HCT116 (cell line): ENCODE data around the gene TLCD1. TPM values are rescaled to one million over a fixed set of nuclear protein-coding genes. Genes with fewer than 3 reads are reported as not detected.

Experiments
- ATAC-seq: fragments of 200-7000 bp; cut with Tn5 transposase; 2 replicates; pipeline ENCODE4 v1.9.1; 2020; ENCODE audit warnings: mild to moderate bottlenecking, moderate library complexity
- BruUV-seq: library from RNA; stranded (reverse); fragments of 400-500 nt; replicated peaks from 2 replicates; lab custom pipeline; 2021; lab: Mats Ljungman, UMichigan
- CTCF ChIA-PET: fragments of 300-600 bp; sonication (Branson Sonifier 250); formaldehyde crosslinking; loops from one replicate; lab custom pipeline; 2021; ENCODE audit warnings: antibody characterized with exemption; lab: Charles Lee
- POLR2A ChIA-PET: fragments of 300-600, 350-600 bp; sonication (Branson Sonifier 250); formaldehyde crosslinking; loops from one replicate; lab custom pipeline; 2021; ENCODE audit warnings: antibody characterized with exemption; lab: Charles Lee
- RAD21 ChIA-PET, 2 experiments: fragments of 300-600 bp; sonication (Branson Sonifier 250); formaldehyde crosslinking; loops; one replicate each; lab custom pipeline; 2023; ENCODE audit warnings: low total read pairs in 2 of 2; ENCODE audit not compliant: uncharacterized antibody in 2 of 2, unreplicated experiment in 2 of 2, low non-redundant PET in 1 of 2; lab: Charles Lee
- DNase-seq: peaks from one replicate; pipeline ENCODE4 v3.0.0-alpha.2; 2010; ENCODE audit warnings: low read depth, low spot score
- H2AFZ ChIP-seq: fragments of 200-600 bp; shearing (Covaris generic), sonication (generic); 2 replicates; pipeline ENCODE4 v1.6.1; 2017; ENCODE audit warnings: low read depth, mixed run types, mixed read lengths, antibody characterized with exemption, low read length; ENCODE audit not compliant: poor library complexity, severe bottlenecking
- H3K27ac ChIP-seq: 2 replicates; pipeline ENCODE4 v1.5.1; 2012; ENCODE audit warnings: low read depth, low read length
- H3K27me3 ChIP-seq: fragments of 200-600 bp; sonication (generic); 2 replicates; pipeline ENCODE4 v1.6.1; 2016; ENCODE audit warnings: mixed run types, low read length, mixed read lengths; ENCODE audit not compliant: insufficient read depth
- H3K36me3 ChIP-seq, 2 experiments: fragments of 200-500 bp in 1 of 2; fragments of 200-600 bp in 1 of 2; sonication (Bioruptor generic) in 1 of 2; sonication (generic) in 1 of 2; 2 replicates each; pipeline versions ENCODE4 v1.5.1 to v1.6.1; 2014 to 2016; ENCODE audit warnings: low read length in 2 of 2, inconsistent platforms in 1 of 2, mixed read lengths in 1 of 2, mixed run types in 1 of 2; ENCODE audit not compliant: insufficient read depth in 2 of 2, control insufficient read depth in 1 of 2
- H3K4me1 ChIP-seq, 2 experiments: fragments of 200-600 bp in 1 of 2; sonication (generic) in 1 of 2; 2 replicates each; pipeline versions ENCODE4 v1.5.1 to v1.6.1; 2012 to 2017; ENCODE audit warnings: low read length in 2 of 2, inconsistent platforms in 1 of 2, mild to moderate bottlenecking in 1 of 2, mixed read lengths in 1 of 2, mixed run types in 1 of 2, moderate library complexity in 1 of 2; ENCODE audit not compliant: insufficient read depth in 2 of 2, control insufficient read depth in 1 of 2
- H3K4me2 ChIP-seq: fragments of 200-600 bp; sonication (generic); 2 replicates; pipeline ENCODE4 v1.6.1; 2017; ENCODE audit warnings: mixed run types, low read length, mixed read lengths
- H3K4me3 ChIP-seq, 2 experiments: fragments of 200-600 bp in 1 of 2; sonication (generic) in 1 of 2; replicated peaks in 1 of 2; 2 replicates each; pipeline ENCODE4 v1.5.1; 2011 to 2016; ENCODE audit warnings: low read length in 2 of 2, control low read depth in 1 of 2, low read depth in 1 of 2, mild to moderate bottlenecking in 1 of 2, mixed read lengths in 1 of 2, mixed run types in 1 of 2
- H3K79me2 ChIP-seq: fragments of 200-600 bp; sonication (generic); 2 replicates; pipeline ENCODE4 v1.6.1; 2017; ENCODE audit warnings: mild to moderate bottlenecking, mixed run types, low read length, moderate library complexity, mixed read lengths; ENCODE audit not compliant: insufficient read depth
- H3K9ac ChIP-seq: fragments of 200-600 bp; sonication (generic); 2 replicates; pipeline ENCODE4 v1.6.1; 2016; ENCODE audit warnings: low read length, mixed read lengths
- H3K9me2 ChIP-seq: fragments of 200-600 bp; sonication (generic), shearing (Covaris generic); 2 replicates; pipeline ENCODE4 v1.6.1; 2017; ENCODE audit warnings: mixed run types, mild to moderate bottlenecking, moderate library complexity; ENCODE audit not compliant: insufficient read depth
- H3K9me3 ChIP-seq, 2 experiments: fragments of 200-500 bp in 1 of 2; fragments of 200-600 bp in 1 of 2; sonication (Bioruptor generic) in 1 of 2; sonication (generic) in 1 of 2; 2 replicates each; pipeline ENCODE4 v1.6.1; 2014 to 2017; ENCODE audit warnings: low read length in 2 of 2, mixed read lengths in 2 of 2, inconsistent platforms in 1 of 2, low read depth in 1 of 2, mild to moderate bottlenecking in 1 of 2, mixed run types in 1 of 2, moderate library complexity in 1 of 2; ENCODE audit not compliant: control insufficient read depth in 1 of 2, insufficient read depth in 1 of 2
- H4K20me1 ChIP-seq: fragments of 200-600 bp; sonication (generic), shearing (Covaris generic); 2 replicates; pipeline ENCODE4 v1.6.1; 2017; ENCODE audit warnings: mixed run types, mild to moderate bottlenecking, moderate library complexity; ENCODE audit not compliant: insufficient read depth
- CBX3 ChIP-seq: IDR thresholded peaks from 2 replicates; pipeline ENCODE4 v1.6.1; 2012; ENCODE audit warnings: low read depth
- ELF1 ChIP-seq: IDR thresholded peaks from 2 replicates; pipeline ENCODE4 v1.6.1; 2012; ENCODE audit warnings: low read depth, borderline replicate concordance
- EZH2phosphoT487 ChIP-seq: fragments of 200-600 bp; IDR thresholded peaks from 2 replicates; pipeline ENCODE4 v1.6.1; 2018; ENCODE audit warnings: antibody characterized with exemption, borderline replicate concordance
- FOSL1 ChIP-seq: IDR thresholded peaks from 2 replicates; pipeline ENCODE4 v1.6.1; 2012; ENCODE audit warnings: low read depth
- JUND ChIP-seq: IDR thresholded peaks from 2 replicates; pipeline ENCODE4 v1.6.1; 2012
- POLR2A ChIP-seq: IDR thresholded peaks from 2 replicates; pipeline ENCODE4 v1.7.0; 2011; ENCODE audit warnings: borderline replicate concordance; ENCODE audit not compliant: insufficient read depth, insufficient read length; ENCODE audit errors: extremely low read depth
- POLR2AphosphoS5 ChIP-seq: IDR thresholded peaks from 2 replicates; pipeline ENCODE4 v1.6.1; 2011; ENCODE audit warnings: mild to moderate bottlenecking, low read depth, low read length, moderate library complexity
- SIN3A ChIP-seq: IDR thresholded peaks from 2 replicates; pipeline ENCODE4 v1.6.1; 2012; ENCODE audit warnings: low read depth
- ZNF274 ChIP-seq: fragments of 200-500 bp; sonication (Bioruptor generic); IDR thresholded peaks from 2 replicates; pipeline ENCODE4 v1.6.1; 2014; ENCODE audit warnings: mild to moderate bottlenecking, low read depth, low read length, inconsistent platforms
- intact Hi-C: fragments of 100-400 bp; cut with micrococcal nuclease; formaldehyde crosslinking; loops from 2 replicates; pipeline ENCODE4 v1.10.0; 2022
- total RNA-seq: library from RNA; stranded (reverse); gene quantifications from one replicate; pipeline ENCODE4 v1.2.1, GENCODE V29; 2021; ENCODE audit not compliant: unreplicated experiment
- TF ChIP-seq, protein P1 (sequence below), 3 experiments: fragments of 200-600 bp in 1 of 3; sonication (generic) in 1 of 3; IDR thresholded peaks in 2 of 3; conservative IDR thresholded peaks in 1 of 3; 2 replicates each; pipeline ENCODE4 v1.5.1; 2012 to 2017; ENCODE audit warnings: low read depth in 2 of 3, low read length in 2 of 3, antibody characterized with exemption in 1 of 3, borderline replicate concordance in 1 of 3, control low read depth in 1 of 3, mild to moderate bottlenecking in 1 of 3, mixed read lengths in 1 of 3, mixed run types in 1 of 3, moderate library complexity in 1 of 3; ENCODE audit not compliant: insufficient read depth in 1 of 3
- TF ChIP-seq, protein P2 (sequence below): IDR thresholded peaks from 2 replicates; pipeline ENCODE4 v1.6.1; 2012

The TLCD1 gene
- total RNA-seq, 1 experiment from 2014 or later = 28.3 TPM

DNA sequence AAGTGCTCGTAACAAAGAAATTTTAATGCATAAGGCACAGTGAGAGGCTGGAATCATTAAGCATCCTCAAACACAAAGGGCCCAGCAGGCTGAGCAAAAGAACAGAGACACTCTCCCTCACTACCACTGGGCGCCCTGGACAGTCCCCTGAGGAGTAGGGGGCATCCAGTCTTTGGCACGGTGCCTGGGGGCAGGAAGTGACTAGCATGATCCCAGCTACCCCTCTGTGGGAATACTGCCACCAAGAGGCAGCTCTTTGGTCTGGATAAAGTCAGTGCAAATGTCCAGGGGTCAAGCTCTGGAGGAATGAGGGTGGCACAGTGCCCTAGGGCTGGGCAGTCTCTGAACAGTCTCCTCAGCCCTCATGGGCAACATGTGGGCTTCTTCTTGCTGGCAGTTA lies 11.8 kb downstream of the TLCD1 start:
- no peaks in the 10 kb centered on the region for H4K20me1 ChIP-seq
- H2AFZ ChIP-seq = no peak overlapping the region
- H3K27me3 ChIP-seq = no peaks in the 10 kb centered on the region
- intact Hi-C loops = no loop called here
- no peak for DNase-seq
- ATAC-seq = no peak
- no peaks in the 10 kb centered on the region for H3K9me3 ChIP-seq
- H3K79me2 ChIP-seq = no peaks in the 10 kb centered on the region
- no peaks in the 10 kb centered on the region for H3K36me3 ChIP-seq
- peaks cover 17 to 30% of the 10 kb centered on the region in 2 experiments for H3K4me1 ChIP-seq
- no peaks in the 10 kb centered on the region for H3K9me2 ChIP-seq
- no peak overlapping the region for H3K4me3 ChIP-seq
- RAD21 ChIA-PET = no interaction called here
- H3K4me2 ChIP-seq = no peak overlapping the region
- H3K27ac ChIP-seq = no peak overlapping the region
- H3K9ac ChIP-seq = no peak overlapping the region
- POLR2A ChIA-PET = no interaction called here
- no peak for TF ChIP-seq POLR2A
- TF ChIP-seq, protein P1, sequence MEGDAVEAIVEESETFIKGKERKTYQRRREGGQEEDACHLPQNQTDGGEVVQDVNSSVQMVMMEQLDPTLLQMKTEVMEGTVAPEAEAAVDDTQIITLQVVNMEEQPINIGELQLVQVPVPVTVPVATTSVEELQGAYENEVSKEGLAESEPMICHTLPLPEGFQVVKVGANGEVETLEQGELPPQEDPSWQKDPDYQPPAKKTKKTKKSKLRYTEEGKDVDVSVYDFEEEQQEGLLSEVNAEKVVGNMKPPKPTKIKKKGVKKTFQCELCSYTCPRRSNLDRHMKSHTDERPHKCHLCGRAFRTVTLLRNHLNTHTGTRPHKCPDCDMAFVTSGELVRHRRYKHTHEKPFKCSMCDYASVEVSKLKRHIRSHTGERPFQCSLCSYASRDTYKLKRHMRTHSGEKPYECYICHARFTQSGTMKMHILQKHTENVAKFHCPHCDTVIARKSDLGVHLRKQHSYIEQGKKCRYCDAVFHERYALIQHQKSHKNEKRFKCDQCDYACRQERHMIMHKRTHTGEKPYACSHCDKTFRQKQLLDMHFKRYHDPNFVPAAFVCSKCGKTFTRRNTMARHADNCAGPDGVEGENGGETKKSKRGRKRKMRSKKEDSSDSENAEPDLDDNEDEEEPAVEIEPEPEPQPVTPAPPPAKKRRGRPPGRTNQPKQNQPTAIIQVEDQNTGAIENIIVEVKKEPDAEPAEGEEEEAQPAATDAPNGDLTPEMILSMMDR (IDR thresholded peaks at IDR 0.05 in 2 of 3, conservative IDR thresholded peaks at IDR 0.05 in 1 of 3; ENCODE audit: borderline replicate concordance in 1 of 3, insufficient read depth in 1 of 3, low read depth in 2 of 3, low read length in 2 of 3) = peak in 1 of 3 experiments; percentile 32; a peak in 2 of 6 replicates
- TF ChIP-seq, all 23 proteins: peak for 1
- CTCF ChIA-PET = no interaction called here
- no TSS peak for BruUV-seq

DNA sequence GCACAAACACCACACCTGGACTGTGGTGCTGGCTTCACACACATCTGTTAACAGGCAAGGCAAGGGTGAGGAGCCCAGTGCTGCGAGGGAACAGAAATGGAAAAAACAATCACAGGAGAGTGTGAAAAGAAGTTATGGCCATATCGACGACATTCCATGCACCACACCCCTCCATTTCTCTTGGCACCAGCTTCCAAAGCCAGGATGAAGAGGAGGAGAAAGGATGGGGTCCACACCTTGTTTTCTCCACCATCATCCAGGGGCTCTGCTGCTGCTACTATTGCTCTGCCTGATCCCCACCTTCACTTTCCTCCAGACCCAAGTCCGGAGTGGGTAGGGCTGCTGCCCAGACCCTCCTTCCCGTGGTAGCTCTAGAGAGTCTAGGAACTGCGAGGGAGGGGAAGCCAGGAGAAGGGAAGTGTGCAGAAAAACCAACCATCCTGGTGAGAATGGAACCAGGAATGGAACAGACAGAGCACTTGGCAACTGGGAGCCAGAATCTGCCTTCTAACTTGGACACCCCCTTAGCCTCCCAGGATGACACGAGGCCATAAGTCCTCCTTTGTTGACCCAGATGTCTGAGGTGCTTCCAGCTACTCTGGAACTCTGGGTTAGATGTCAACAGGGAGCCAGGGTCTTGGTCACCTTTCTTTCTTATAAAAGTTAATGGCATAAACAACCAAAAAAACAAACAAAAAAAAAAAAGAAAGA lies 13.2 kb downstream of the TLCD1 start:
- H3K4me1 ChIP-seq = peaks cover 9 to 16% of the 10 kb centered on the region in 2 experiments
- H3K27ac ChIP-seq = no peak overlapping the region
- ATAC-seq = no peak
- POLR2A ChIA-PET = no interaction called here
- no peak overlapping the region for H2AFZ ChIP-seq
- no peaks in the 10 kb centered on the region for H3K27me3 ChIP-seq
- H3K9ac ChIP-seq = no peak overlapping the region
- CTCF ChIA-PET = interaction anchor here (1.5 kb wide), 1 partner anchor 404 kb away, joined by 3 read pairs; no protein-coding TSS in a partner anchor
- no peaks in the 10 kb centered on the region for H3K79me2 ChIP-seq
- no TSS peak for BruUV-seq
- H3K9me2 ChIP-seq = no peaks in the 10 kb centered on the region
- no peak for DNase-seq
- RAD21 ChIA-PET = no interaction called here
- intact Hi-C loops = no loop called here
- no peaks in the 10 kb centered on the region for H3K9me3 ChIP-seq
- no peaks in the 10 kb centered on the region for H4K20me1 ChIP-seq
- H3K4me2 ChIP-seq = no peak overlapping the region
- no peaks in the 10 kb centered on the region for H3K36me3 ChIP-seq
- TF ChIP-seq CBX3 = no peak
- no peak for TF ChIP-seq ELF1
- no peak for TF ChIP-seq JUND
- TF ChIP-seq, protein P1 (IDR thresholded peaks at IDR 0.05 in 2 of 3, conservative IDR thresholded peaks at IDR 0.05 in 1 of 3; ENCODE audit: borderline replicate concordance in 1 of 3, insufficient read depth in 1 of 3, low read depth in 2 of 3, low read length in 2 of 3) = no peak
- TF ChIP-seq FOSL1 = no peak
- TF ChIP-seq EZH2phosphoT487 = no peak
- no peak for TF ChIP-seq POLR2AphosphoS5
- TF ChIP-seq ZNF274 = no peak
- TF ChIP-seq SIN3A = no peak
- TF ChIP-seq, protein P2, sequence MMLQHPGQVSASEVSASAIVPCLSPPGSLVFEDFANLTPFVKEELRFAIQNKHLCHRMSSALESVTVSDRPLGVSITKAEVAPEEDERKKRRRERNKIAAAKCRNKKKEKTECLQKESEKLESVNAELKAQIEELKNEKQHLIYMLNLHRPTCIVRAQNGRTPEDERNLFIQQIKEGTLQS = no peak
- no peak overlapping the region for H3K4me3 ChIP-seq
